Measurements from ENCODE around the gene CRYL1. TPM values are rescaled to one million over a fixed set of nuclear protein-coding genes. Genes with fewer than 3 reads are reported as not detected.

CRYL1 gene
- total RNA-seq, 2 donors from 2014 or later, result 64.6 to 144 TPM

- no peak overlapping the region for H3K9ac ChIP-seq (ENCODE audit: low read depth in 2 of 2, low read length in 2 of 2)
- TF ChIP-seq CTCF (IDR thresholded peaks at IDR 0.05), result no peak
Observed at GRCh38 chr13:20456737-20457136, 68.9 kb downstream of the CRYL1 start.

GRCh38 chr13:20451397-20451796 lies 74.3 kb downstream of the CRYL1 start:
- H3K4me1 ChIP-seq, result no peaks in the 10 kb centered on the region
- no peaks in the 10 kb centered on the region for H3K9me3 ChIP-seq
- H3K36me3 ChIP-seq, result no peaks in the 10 kb centered on the region
- no peak overlapping the region for H3K9ac ChIP-seq (ENCODE audit: low read depth in 2 of 2, low read length in 2 of 2)
- TF ChIP-seq CTCF (IDR thresholded peaks at IDR 0.05), result no peak
- no peak overlapping the region for H3K27ac ChIP-seq
- no peak for DNase-seq
- no peaks in the 10 kb centered on the region for H3K27me3 ChIP-seq
- no peak overlapping the region for H3K4me3 ChIP-seq
- intact Hi-C loops (cut with DNase I), result no loop called here

More at GRCh38 chr13:20456737-20457136, 68.9 kb downstream of the CRYL1 start:
- H3K27me3 ChIP-seq, result no peaks in the 10 kb centered on the region
- no peak overlapping the region for H3K4me3 ChIP-seq
- DNase-seq, result no peak
- no peaks in the 10 kb centered on the region for H3K36me3 ChIP-seq
- no peaks in the 10 kb centered on the region for H3K9me3 ChIP-seq
- H3K27ac ChIP-seq, result no peak overlapping the region
- no peaks in the 10 kb centered on the region for H3K4me1 ChIP-seq
- intact Hi-C loops (cut with DNase I), result no loop called here

- Histone ChIP-seq H3K9me3 (no peaks in the 10 kb centered on the region), H3K4me3 (no peak overlapping the region), H3K4me1 (no peaks in the 10 kb centered on the region), H3K36me3 (no peaks in the 10 kb centered on the region), H3K27me3 (no peaks in the 10 kb centered on the region), H3K9ac (ENCODE audit: low read depth in 2 of 2, low read length in 2 of 2) (no peak overlapping the region), H3K27ac (no peak overlapping the region)
- no peak for DNase-seq
- intact Hi-C loops (cut with DNase I), result no loop called here
- no peak for TF ChIP-seq CTCF (IDR thresholded peaks at IDR 0.05)
Observed at GRCh38 chr13:20448470-20448869, 77.2 kb downstream of the CRYL1 start.

- no peaks in the 10 kb centered on the region for H3K27me3 ChIP-seq
- no peak overlapping the region for H3K9ac ChIP-seq (ENCODE audit: low read depth in 2 of 2, low read length in 2 of 2)
- DNase-seq, result no peak
- H3K4me3 ChIP-seq, result no peak overlapping the region
- H3K36me3 ChIP-seq, result no peaks in the 10 kb centered on the region
- intact Hi-C loops (cut with DNase I), result no loop called here
- TF ChIP-seq CTCF (IDR thresholded peaks at IDR 0.05), result no peak
- H3K9me3 ChIP-seq, result no peaks in the 10 kb centered on the region
- no peak overlapping the region for H3K27ac ChIP-seq
- H3K4me1 ChIP-seq, result no peaks in the 10 kb centered on the region
Observed at GRCh38 chr13:20446900-20447299, 78.8 kb downstream of the CRYL1 start.

- H3K36me3 ChIP-seq, result no peaks in the 10 kb centered on the region
- H3K9ac ChIP-seq (ENCODE audit: low read depth in 2 of 2, low read length in 2 of 2), result no peak overlapping the region
- TF ChIP-seq CTCF (IDR thresholded peaks at IDR 0.05), result no peak
- no peak overlapping the region for H3K4me3 ChIP-seq
- no peaks in the 10 kb centered on the region for H3K4me1 ChIP-seq
- no peak for DNase-seq
- H3K27ac ChIP-seq, result no peak overlapping the region
- intact Hi-C loops (cut with DNase I), result no loop called here
- no peaks in the 10 kb centered on the region for H3K27me3 ChIP-seq
- H3K9me3 ChIP-seq, result no peaks in the 10 kb centered on the region
Observed at GRCh38 chr13:20446405-20446804, 79.3 kb downstream of the CRYL1 start.

All from colonic mucosa (tissue), 4 donors.